ENCODE measurements around the gene BRCA1.
"Not testable (repeated sequence)": the region's sequence is repeated elsewhere in the genome, so short reads cannot be mapped to it uniquely, and the experiment has no call there.

BRCA1 gene

DNA sequence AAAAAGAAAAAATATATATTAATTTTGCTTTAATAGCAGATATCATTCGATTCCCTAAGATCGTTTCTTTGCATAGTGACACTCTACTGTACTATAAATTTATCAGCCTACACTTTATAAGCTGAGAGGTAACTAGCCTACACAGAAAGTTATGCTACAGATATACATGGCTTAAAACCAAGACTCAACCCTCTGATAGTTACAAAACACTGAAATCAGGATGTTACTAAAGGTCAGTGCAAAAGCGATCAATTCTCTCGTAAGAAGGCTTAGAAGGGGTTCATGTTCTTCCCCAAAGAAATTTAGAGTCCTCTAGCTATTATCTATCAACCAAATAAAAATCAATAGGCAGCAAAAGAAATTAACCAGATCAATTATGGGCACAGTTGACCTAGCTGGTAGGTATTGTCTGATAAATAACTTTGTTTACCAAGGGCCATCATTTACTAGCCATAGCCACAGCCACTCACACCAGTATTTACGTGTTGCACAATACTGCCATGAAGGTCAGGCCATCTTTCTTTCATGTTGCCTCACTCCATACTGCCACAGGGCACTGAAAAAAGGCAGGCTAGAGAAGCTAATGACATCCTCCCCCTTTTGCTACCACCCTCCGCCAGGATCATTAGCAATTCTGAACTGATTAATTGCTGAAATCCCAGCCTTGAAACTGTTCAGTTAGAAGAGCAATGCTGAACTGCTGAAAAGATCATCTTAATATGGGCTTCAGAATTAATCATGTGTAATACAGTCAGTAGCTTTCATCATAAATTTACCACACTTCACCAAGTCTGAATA lies 56.4 kb downstream of the BRCA1 start:
- no peak for DNase-seq

DNA sequence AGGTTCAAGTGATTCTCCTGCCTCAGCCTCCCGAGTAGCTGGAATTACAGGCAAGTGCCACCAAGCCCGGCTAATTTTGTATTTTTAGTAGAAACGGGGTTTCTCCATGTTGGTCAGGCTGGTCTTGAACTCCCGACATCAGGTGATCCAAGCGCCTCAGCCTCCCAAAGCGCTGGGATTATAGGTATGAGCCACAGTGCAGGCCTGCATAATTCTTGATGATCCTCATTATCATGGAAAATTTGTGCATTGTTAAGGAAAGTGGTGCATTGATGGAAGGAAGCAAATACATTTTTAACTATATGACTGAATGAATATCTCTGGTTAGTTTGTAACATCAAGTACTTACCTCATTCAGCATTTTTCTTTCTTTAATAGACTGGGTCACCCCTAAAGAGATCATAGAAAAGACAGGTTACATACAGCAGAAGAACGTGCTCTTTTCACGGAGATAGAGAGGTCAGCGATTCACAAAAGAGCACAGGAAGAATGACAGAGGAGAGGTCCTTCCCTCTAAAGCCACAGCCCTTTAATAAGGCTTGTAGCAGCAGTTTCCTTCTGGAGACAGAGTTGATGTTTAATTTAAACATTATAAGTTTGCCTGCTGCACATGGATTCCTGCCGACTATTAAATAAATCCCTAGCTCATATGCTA lies 62.1 kb downstream of the BRCA1 start:
- DNase-seq, result no peak

DNA sequence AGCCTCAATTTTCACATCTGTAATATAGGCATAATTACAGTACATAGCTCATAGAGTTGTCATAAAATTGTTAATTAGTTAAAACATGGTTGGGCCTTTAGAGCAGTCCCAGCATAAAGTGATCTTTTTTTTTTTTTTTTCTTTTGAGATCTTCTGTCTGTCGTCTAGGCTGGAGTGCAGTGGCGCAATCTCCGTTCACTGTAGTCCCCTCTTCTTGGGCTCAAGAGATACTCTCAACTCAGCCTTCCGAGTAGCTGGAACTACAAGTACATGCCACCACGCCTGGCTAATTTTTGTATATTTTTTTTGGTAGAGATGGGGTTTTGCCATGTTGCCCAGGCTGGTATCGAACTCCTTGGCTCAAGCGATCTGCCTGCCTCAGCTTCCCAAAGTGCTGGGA lies 69.1 kb downstream of the BRCA1 start:
- DNase-seq, result no peak

DNA sequence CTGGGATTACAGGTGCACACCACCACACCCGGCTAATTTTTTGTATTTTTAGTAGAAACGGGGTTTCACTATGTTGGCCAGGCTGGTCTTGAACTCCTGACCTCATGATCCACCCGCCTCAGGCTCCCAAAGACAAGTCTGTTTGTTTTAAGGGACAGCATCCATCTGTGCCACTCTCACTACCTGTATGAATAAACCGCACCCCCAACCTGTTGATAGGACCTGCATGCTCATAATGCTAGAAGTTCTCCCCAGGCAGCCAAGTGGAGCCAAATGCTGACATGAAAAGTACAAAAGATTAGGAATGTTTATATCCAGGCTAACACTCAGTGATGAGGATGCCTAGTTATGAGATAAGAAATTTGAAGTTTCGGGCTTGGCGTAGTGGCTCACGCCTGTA lies 72.2 kb downstream of the BRCA1 start:
- not testable (repeated sequence) for DNase-seq

DNA sequence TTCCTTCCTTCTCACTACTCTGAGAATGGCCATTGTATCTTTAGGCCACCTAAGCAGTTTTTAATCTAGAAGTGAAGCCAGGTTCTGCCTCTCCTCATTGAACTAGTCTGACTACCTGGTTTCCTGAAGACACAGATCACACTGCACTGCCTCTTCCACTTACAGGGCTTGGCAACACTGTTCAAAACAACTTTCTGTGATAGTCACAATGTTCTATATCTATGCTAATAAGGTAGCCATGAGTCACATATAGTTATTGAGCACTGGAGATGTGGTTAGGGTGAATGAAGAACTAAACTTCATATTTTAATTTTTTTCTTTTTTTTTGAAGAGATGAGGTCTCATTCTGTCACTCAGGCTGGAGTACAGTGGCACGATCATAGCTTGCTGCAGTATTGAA lies 73.2 kb downstream of the BRCA1 start:
- no peak for DNase-seq

DNA sequence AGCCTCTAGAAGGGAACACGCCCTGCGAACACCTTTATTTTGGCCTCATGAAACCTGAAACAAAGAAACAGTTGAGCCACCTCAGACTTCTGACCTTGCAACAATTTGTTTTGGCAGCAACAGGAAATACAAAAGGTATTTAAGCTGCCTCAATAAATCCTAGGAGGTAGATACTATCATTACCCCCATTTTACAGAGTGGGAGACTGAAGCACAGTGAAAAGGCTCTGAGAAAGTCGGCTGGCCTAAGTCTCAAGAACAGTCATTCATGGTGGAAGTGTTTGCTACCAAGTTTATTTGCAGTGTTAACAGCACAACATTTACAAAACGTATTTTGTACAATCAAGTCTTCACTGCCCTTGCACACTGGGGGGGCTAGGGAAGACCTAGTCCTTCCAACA lies 81.1 kb downstream of the BRCA1 start:
- DNase-seq, result no peak

DNA sequence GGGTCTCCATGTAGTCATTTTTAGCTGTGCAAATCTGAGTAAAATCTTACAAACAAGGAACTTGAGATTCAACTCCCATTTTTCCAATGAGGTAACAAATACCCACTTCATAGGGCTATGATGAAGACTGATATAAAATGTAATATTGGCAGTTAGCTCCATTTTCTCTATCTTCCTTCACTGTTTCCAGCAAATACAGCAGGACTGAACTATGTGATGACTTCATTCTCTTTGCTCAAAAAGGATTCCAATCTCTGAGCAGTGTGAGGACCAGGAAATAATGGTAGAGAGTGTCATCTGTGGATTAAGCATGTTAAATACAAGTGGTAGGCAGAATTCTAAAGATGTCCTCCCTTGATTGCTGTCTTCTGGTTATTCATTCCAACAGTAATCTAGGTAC lies 81.9 kb downstream of the BRCA1 start:
- DNase-seq, result no peak

DNA sequence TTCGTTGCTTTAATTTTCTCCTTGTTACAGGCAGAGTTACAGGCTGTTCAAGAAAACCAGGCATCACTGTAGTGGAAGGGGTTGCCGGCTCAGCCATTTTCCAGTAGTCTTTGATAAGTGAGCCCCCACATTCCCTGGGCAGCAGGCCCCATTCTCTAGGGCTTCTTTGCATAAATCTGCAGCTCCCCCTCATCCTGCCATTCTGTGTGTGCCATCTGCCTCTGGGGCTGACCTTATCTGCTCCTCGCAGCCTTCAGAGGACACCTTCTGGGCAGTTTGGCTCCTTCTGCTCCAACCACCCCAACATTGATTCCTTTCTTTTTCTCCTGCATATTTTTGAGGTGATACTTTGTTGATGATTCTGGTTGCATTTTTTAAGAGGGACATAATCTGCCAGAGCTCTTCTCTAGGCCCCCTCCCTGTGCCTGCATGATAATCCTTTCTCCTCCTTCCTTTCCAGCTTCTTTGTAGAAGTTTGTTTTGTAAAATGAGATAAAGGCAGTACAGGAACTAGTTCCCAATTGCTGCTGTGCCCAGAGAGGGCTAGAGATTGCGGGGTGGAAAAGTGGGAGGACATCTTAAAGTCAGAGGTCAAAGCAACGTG lies 83.0 kb downstream of the BRCA1 start:
- DNase-seq, result no peak

DNA sequence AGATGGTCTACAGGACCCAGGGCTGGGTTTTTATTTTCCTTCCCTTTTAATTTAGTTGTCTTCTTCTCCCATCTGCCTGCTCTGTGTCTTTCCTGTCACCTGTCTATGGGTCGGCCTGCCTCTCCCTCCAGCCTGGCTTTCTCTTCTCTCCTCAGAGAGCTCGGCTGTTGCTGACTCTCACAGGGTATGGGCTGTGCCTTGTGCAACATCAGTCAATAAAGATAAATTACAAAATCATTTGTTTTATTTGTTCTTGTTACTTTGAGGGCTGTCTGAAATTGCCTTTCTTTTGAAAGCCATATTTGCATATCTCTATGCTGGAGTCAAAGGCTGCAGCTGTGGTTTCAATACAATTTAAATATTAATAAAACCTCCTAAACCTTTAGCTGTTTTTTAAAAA lies 84.5 kb downstream of the BRCA1 start:
- no peak for DNase-seq

DNA sequence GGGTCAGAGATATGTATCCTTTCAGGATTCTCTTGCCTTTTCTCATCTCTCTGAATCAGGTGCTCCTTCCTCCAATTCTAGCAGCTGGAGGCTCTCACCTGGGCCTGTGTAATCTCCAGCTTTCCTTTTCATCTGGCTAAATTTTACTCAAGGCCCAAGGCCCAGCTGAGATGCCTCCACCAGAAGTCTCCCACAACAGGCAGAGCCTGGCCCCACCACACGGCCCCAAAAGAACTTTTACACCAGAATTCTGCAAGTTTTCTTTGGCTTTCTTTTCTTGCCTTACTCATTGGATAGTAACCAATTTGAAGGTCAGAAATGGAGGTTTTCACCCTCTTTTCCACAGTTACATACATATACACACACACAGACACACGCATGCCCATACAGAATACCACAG lies 85.5 kb downstream of the BRCA1 start:
- DNase-seq, result no peak

DNA sequence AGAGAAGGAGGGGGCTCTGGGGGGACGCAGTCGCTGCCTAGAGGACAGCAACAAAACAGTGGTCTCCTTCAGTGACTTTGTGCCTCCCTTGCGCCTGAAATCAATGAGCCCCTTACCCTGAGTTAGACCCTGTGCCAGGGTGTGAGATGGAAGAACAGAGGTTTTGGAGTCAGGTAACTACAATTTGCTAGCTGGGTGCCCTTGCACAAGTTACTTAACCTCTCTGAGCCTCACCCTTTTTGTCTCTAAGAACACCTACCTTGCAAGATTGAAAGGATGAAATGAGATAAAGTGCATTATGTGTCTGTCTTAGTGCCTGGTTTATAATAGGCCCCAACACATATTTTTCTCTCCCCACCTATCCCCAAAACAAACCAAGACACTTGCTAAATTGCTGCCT lies 90.3 kb downstream of the BRCA1 start:
- no peak for DNase-seq

DNA sequence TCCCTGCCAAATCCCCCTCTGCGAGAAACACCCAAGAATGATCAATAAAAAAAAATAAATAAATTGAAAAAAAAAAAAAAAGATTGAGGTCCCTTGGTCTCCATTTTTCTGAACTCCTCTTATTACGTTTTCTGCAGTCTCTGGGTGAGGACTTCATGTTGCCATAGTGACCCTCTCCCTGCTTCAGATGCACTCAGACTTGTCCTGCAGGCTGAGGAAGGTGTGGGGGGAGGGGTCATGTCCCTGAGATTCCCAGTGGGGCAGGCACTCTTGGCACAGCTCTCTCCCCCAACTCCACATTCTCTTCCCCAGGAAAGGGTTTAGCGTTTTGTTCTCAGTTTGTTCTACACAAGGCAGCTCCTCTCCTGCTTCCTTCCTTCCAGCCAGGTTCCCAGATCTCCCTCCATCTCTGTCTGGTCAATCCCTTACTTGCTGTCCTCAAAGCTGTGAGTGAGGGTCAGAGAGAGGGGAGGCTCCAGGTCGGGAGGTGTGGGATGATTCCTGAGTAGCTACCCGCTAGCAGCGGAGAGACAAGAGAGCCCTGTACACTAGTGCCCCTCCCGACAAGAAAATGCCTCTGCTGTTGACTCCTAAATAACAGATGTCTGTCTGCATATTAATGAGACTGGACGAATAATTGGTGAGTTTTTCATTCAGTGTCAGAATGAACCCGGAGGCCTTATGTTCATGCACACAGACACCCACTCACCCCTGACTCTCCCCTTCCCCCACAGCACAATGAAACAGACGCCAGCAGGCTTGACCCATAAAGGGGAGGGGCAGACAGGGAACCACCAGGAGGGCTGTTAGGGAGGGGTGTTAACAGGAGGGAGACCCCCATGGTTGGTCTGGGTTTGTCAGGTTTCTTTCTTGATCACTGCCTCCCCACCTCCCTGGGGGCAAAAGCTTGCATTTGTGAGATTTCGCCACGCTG lies 90.9 kb downstream of the BRCA1 start:
- no peak for DNase-seq

DNA sequence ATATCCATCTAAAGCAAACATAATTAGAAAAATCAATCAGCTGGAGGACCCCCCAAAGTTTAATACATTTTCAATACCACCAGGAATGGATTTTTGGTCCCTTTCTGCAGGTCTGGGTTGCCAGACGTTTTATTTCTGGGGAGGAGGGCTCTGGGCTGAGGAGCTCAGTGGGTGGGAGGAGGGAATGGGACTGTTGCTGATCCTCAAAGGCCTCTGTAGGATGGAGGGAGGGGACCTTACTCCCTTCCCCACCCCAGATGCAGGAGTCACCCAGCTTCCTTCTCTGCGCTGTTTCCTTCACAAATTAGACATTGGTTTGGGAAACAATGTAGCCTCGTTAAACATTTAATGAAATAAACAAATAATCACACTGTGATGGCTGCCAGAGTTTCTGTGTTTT lies 93.5 kb downstream of the BRCA1 start:
- no peak for DNase-seq

DNA sequence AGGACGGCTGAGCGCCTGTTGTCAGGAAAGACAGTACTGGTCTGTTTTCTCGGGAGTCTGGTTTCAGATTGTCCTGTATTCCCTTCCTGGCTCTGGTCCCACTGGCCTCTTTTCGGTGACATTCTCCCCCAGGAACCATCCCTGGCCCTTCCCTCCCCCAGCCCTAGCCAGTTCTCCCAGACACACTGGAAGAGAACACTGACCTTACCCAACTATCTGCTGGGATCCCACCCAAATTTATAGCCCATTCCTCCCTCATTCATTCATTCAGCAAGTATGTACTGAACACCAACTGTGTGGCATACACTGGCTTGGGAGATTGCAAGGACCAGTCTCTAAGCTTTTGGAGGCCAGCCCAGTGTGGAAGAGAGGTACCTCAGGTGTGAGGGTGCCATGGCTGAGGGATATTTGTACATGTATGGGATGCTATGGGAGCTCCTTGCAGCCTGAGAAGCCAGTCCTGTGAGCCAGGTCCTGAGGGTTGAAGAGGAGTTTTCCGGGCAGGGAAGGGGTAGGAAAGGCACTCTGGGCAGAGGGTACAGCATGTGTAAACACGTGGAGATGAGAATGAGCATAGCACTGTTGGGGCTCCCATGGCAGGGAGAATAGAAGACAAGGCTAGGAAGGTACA lies 94.9 kb downstream of the BRCA1 start:
- no peak for DNase-seq

DNA sequence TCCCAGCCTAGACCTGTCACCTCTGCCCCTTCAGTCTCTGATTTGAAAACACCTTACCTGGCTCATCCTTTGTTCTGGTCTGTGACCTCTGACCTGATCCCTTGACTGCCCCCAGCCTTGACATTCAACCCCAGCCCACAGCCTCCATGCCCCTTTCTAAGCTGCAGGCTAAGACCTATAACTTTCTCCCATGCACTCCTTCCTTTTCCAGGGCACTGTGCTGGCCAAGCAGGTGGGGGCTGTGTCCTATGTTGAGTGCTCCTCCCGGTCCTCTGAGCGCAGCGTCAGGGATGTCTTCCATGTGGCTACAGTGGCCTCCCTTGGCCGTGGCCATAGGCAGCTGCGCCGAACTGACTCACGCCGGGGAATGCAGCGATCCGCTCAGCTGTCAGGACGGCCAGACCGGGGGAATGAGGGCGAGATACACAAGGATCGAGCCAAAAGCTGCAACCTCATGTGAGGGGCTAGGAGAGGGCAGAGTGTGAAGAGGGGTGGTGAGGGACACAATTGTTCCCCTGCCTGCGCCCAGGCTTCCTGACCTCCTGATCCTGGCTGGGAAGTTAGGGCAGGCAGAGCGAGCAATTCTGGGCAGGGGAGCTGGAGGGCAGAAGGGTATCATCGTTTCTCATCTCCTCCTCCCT lies 96.8 kb downstream of the BRCA1 start:
- DNase-seq, result no peak

DNA sequence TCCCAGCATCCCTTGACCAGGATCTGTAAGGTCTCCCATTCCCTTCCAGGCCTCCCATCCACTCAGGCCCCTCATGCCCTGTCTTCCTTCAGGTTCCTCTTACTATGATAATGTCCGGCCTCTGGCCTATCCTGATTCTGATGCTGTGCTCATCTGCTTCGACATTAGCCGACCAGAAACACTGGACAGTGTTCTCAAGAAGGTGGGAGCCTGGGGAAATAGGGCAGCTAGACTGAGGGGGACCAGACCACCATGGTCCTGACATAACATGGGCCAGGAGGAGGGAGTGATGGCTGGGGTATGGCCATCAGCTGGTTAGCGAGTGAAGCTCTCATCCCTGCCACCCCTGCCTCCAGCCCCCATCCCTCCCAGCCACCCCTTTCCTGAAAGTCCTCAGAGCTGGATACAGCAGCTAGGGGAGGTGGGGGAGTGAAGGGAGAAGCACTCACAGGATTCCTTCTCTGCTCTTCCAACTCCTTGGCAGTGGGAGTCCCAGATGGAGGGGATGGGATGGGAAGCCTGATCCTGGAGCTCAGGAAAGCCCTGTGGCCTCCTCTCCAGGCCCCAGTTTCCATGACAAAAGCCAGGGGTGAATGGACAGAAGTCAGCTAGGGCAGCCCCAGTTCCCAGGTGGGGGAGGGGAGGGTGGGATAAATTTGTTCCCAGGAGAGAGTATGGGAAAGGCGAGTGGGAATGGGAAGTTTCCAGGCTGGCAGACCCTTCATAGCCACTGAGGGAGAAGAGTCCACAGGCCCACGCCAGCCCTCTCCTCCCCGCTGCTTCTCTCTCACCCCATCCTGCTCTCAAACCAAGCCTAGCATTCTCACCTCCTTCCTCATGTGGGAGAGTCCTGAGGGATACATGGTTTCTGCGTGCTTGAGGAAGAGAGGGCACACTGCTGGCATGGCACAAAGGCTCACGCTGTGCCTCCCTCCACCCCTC lies 97.8 kb downstream of the BRCA1 start:
- no peak for DNase-seq

DNA sequence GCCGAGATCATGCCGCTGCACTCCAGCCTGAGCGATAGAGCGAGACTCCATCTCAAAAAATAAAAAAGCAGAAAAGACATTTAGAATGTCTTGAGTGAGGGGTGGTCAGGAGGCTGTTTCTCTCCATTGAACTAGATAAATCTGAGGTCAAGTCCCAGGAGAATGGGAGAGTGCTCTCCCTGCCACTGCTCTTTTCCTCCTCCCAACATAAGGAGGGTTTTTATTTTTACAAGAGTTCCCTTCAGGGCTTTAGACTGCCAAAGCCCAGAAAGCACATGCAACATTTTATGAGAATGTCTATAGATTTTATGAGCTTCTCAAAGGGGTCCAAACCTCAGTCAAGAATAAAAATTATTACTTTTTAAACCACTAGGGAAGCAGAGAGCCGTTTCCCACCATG lies 98.6 kb downstream of the BRCA1 start:
- no peak for DNase-seq

DNA sequence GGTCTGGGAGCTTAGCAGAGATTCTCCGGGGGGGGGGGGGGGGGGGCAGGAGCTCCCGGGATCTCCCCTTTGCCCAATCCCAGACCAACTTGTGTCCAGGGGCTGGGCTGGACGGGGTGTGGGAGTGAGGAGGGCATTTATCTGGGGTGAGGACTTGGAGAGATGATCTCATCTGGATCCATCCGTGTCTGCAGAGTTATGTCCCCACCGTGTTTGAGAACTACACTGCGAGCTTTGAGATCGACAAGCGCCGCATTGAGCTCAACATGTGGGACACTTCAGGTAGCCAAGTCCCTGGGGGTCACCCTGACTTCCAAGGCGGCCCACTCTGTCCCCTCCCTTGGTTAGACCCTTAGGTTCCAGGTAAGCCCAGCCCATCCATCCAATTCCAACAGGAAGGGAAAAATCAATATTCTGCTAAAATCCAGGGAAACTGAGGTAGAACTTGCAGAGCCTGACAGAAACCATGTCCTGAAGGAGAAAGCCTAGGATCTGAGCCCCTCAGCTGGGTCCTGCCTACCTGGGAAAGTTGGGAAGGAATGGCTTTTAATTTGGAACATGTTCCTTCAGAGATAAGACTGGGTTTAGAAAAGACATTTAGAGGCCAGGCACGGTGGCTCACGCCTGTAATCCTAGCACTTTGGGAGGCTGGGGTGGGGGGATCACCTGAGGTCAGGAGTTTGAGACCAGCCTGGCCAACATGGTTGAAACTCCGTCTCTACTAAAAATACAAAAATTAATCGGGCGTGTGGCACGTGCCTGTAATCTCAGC lies 99.2 kb downstream of the BRCA1 start:
- DNase-seq, result no peak

DNA sequence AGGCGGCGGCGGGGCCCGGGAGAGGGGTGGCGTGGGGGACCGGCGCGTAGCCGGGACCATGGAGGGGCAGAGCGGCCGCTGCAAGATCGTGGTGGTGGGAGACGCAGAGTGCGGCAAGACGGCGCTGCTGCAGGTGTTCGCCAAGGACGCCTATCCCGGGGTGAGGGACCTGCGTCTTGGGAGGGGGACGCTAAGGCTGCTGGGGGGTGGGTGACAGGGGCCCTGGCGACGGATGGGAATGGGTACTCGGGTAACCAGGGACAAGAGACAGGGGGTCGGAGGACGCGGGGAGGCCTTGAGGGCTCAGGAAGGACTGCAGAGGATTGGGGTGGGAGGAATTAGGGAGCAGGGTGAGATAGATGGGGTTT lies 99.9 kb downstream of the BRCA1 start:
- DNase-seq, result no peak

Measured in T-helper 9 cell (primary cell).